RWPE2 (cell line): ENCODE measurements around the gene PSME4.

Source experiments
- ATAC-seq: fragments of 200-7000 bp; cut with Tn5 transposase; 3 replicates; pipeline ENCODE4 v1.9.1; 2021; ENCODE audit warnings: low read depth
- DNase-seq: peaks from one replicate; pipeline ENCODE4 v3.0.0-alpha.2; 2020; ENCODE audit warnings: low spot score
- H3K27ac ChIP-seq: fragments of 450-650 bp; 2 replicates; pipeline ENCODE4 v1.5.1; 2017; ENCODE audit warnings: mild to moderate bottlenecking; ENCODE audit not compliant: poor library complexity, severe bottlenecking
- H3K27me3 ChIP-seq: fragments of 250-450 bp; sonication (Bioruptor Pico); 2 replicates; pipeline ENCODE4 v1.5.1; 2021; ENCODE audit warnings: mild to moderate bottlenecking, moderate library complexity; ENCODE audit not compliant: insufficient read depth, poor library complexity, severe bottlenecking
- H3K36me3 ChIP-seq: fragments of 250-450 bp; sonication (Bioruptor Pico); 2 replicates; pipeline ENCODE4 v1.5.1; 2020; ENCODE audit warnings: low read depth, mild to moderate bottlenecking, moderate library complexity
- H3K4me1 ChIP-seq: fragments of 250-450 bp; sonication (Bioruptor Pico); 2 replicates; pipeline ENCODE4 v1.5.1; 2021; ENCODE audit warnings: mild to moderate bottlenecking, moderate library complexity; ENCODE audit not compliant: insufficient read depth, poor library complexity, severe bottlenecking
- H3K4me3 ChIP-seq: fragments of 250-450 bp; sonication (Bioruptor Pico); 2 replicates; pipeline ENCODE4 v1.5.1; 2021; ENCODE audit warnings: mild to moderate bottlenecking, moderate library complexity; ENCODE audit not compliant: severe bottlenecking
- H3K9me3 ChIP-seq: fragments of 250-450 bp; sonication (Bioruptor Pico); 2 replicates; pipeline ENCODE4 v1.5.1; 2021; ENCODE audit warnings: mild to moderate bottlenecking, moderate library complexity; ENCODE audit not compliant: severe bottlenecking
- CTCF ChIP-seq: fragments of 450-650 bp; IDR thresholded peaks from one replicate; pipeline ENCODE4 v1.5.1; 2017; ENCODE audit warnings: mild to moderate bottlenecking, moderate library complexity; ENCODE audit not compliant: poor library complexity, severe bottlenecking

Gene PSME4

GRCh38 chr2:53820048-53820447, 150.7 kb downstream of the PSME4 start:
- ATAC-seq (no peak), DNase-seq (no peak)
- TF ChIP-seq CTCF, result no peak
- no peaks in the 10 kb centered on the region for H3K27me3 ChIP-seq
- no peaks in the 10 kb centered on the region for H3K4me1 ChIP-seq
- no peaks in the 10 kb centered on the region for H3K9me3 ChIP-seq
- no peak overlapping the region for H3K4me3 ChIP-seq
- H3K36me3 ChIP-seq, result peaks cover 27% of the 10 kb centered on the region
- H3K27ac ChIP-seq, result no peak overlapping the region

DNA sequence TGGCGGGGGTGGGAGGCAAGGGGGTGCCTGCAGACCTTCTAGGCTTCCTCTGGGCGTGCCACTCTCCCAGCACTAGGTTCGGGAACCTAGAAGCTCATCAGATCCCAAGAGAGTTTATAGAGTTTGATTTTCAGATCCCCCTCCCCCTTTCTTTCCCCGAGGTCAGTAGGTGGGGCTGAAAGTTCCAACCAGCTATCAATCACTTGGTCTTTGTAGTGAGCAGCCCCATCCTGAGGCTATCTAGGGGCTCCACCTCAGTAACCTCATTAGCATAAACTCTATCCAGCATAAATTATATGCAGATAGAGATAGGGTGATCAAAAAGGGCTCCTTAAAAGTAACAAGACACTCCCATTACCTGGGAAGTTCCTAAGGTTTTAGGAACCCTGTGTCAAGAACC, 151.2 kb downstream of the PSME4 start:
- Histone ChIP-seq H3K36me3 (peaks cover 29% of the 10 kb centered on the region), H3K9me3 (no peaks in the 10 kb centered on the region), H3K4me3 (no peak overlapping the region), H3K27ac (no peak overlapping the region), H3K27me3 (no peaks in the 10 kb centered on the region), H3K4me1 (no peaks in the 10 kb centered on the region)
- no peak for TF ChIP-seq CTCF
- ATAC-seq (no peak), DNase-seq (no peak)

DNA sequence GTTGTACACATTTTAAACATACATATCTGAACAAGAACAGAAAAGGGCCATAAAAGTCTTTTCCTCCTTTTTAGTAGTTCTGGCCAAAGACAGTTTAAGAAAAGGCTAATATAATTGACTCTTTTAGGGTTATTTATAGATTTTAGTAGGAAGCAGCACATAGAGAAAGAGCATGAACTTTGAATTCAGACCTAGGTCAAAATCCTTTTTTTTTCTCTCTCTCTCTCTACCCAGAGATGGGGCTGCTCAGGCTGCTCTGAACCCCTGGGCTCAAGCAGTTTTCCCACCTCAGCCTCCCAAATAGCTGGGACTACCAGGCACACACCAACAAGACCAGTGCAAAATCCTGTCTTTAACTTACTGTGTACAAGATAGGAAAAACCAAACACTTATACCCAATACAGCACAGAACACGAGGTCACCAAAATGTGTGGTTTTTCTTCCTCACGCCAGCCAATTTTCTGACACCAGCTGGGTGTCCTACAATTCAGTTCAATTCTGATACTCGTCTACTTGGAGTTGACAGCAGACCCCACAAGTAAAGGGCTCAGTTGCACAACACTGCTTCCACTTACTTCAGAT, 151.8 kb downstream of the PSME4 start:
- Histone ChIP-seq H3K27me3 (no peaks in the 10 kb centered on the region), H3K4me3 (no peak overlapping the region), H3K36me3 (peaks cover 36% of the 10 kb centered on the region), H3K27ac (no peak overlapping the region), H3K4me1 (no peaks in the 10 kb centered on the region), H3K9me3 (no peaks in the 10 kb centered on the region)
- no peak for ATAC-seq
- no peak for DNase-seq
- TF ChIP-seq CTCF, result no peak
